Measurements from ENCODE around the gene PPP6R2.

Gene PPP6R2

GRCh38 chr22:50298937-50299784 is 44.0 kb upstream of the PPP6R2 start:
- H3K4me3 ChIP-seq (ENCODE audit: low read length) = peak overlapping the region; percentile 57
- no peak for DNase-seq (ENCODE audit: low read depth)
- TF ChIP-seq, protein P1, sequence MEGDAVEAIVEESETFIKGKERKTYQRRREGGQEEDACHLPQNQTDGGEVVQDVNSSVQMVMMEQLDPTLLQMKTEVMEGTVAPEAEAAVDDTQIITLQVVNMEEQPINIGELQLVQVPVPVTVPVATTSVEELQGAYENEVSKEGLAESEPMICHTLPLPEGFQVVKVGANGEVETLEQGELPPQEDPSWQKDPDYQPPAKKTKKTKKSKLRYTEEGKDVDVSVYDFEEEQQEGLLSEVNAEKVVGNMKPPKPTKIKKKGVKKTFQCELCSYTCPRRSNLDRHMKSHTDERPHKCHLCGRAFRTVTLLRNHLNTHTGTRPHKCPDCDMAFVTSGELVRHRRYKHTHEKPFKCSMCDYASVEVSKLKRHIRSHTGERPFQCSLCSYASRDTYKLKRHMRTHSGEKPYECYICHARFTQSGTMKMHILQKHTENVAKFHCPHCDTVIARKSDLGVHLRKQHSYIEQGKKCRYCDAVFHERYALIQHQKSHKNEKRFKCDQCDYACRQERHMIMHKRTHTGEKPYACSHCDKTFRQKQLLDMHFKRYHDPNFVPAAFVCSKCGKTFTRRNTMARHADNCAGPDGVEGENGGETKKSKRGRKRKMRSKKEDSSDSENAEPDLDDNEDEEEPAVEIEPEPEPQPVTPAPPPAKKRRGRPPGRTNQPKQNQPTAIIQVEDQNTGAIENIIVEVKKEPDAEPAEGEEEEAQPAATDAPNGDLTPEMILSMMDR (conservative IDR thresholded peaks at IDR 0.05; ENCODE audit: low read depth, low read length) = no peak

GRCh38 chr22:50299785-50300619 is 43.1 kb upstream of the PPP6R2 start:
- TF ChIP-seq, protein P1 (conservative IDR thresholded peaks at IDR 0.05; ENCODE audit: low read depth, low read length) = no peak
- DNase-seq (ENCODE audit: low read depth) = no peak
- peak overlapping the region; percentile 57 for H3K4me3 ChIP-seq (ENCODE audit: low read length)

DNA sequence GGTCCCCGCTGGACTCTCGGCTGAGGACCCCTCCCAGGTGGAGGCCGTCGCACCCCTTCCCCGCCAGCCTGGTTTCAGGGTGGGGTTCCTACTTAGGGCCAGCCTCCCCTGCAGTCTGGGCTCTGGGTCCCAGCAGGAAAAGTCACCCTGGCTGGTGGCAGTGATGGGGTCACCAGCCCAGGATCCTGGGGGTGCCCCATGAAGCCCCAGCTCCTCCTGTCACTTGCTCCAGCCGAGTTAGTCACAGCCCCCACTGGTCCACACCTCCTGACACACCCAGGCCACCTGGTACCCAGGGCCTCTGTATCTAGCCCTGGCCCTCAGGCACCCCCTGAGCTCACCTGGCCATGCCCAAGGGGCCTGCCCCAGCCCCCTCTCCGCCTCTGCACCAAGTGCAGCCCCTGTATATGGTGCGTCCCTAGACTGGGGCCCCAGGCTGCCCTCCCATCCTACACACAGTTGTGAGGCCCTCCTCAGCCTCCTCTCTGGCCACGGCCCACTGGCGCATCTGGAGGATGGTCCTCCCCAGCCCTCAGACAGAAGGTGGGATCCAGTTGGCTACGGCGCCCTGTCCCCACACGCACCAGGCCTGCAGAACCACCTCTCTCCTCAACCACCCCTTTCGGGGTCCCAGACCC is 42.4 kb upstream of the PPP6R2 start:
- no peak for DNase-seq (ENCODE audit: low read depth)
- H3K4me3 ChIP-seq (ENCODE audit: low read length) = peak overlapping the region; percentile 57
- TF ChIP-seq, protein P1 (conservative IDR thresholded peaks at IDR 0.05; ENCODE audit: low read depth, low read length) = no peak

- peak overlapping the region; percentile 57 for H3K4me3 ChIP-seq (ENCODE audit: low read length)
- TF ChIP-seq, protein P1 (conservative IDR thresholded peaks at IDR 0.05; ENCODE audit: low read depth, low read length) = no peak
- DNase-seq (ENCODE audit: low read depth) = no peak
Measured at GRCh38 chr22:50301581-50301991, 41.5 kb upstream of the PPP6R2 start.

- TF ChIP-seq, protein P1 (conservative IDR thresholded peaks at IDR 0.05; ENCODE audit: low read depth, low read length) = no peak
- no peak for DNase-seq (ENCODE audit: low read depth)
- H3K4me3 ChIP-seq (ENCODE audit: low read length) = peak overlapping the region; percentile 57
Measured at GRCh38 chr22:50302041-50302541, 41.0 kb upstream of the PPP6R2 start.

DNA sequence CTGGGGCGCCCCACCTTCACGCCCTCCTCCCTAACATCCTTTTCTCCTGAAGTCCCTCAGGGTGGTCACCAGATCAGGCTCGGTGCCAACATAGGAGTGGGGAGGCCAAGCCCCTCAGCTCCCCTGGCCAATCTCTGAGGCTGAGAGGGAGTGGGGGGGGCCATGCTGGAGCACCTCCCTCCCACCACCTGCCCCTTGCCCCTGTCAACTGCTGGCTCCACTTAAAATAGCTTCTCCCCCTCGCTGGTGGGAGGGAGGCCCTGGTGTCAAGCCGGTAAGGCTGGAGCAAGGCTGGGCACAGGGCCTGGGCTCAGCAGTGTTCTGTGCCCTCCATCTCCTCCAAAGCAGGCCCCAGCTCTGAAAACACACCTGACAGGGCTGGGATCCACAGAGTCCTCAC is 40.6 kb upstream of the PPP6R2 start:
- TF ChIP-seq, protein P1 (conservative IDR thresholded peaks at IDR 0.05; ENCODE audit: low read depth, low read length) = no peak
- H3K4me3 ChIP-seq (ENCODE audit: low read length) = no peak overlapping the region
- DNase-seq (ENCODE audit: low read depth) = no peak
